Activated T-cell treated with anti-CD3 and anti-CD28 coated beads, Interleukin-2, amount 50 U/mL, for 1 hour (primary cell): Measurements from ENCODE around the gene BANP.
"Not testable (repeated sequence)": the region's sequence is repeated elsewhere in the genome, so short reads cannot be mapped to it uniquely, and the experiment has no call there.

ENCODE experiments used
- DNase-seq: peaks from one replicate; pipeline ENCODE4 v3.0.0-alpha.2; 2020

BANP gene

DNA sequence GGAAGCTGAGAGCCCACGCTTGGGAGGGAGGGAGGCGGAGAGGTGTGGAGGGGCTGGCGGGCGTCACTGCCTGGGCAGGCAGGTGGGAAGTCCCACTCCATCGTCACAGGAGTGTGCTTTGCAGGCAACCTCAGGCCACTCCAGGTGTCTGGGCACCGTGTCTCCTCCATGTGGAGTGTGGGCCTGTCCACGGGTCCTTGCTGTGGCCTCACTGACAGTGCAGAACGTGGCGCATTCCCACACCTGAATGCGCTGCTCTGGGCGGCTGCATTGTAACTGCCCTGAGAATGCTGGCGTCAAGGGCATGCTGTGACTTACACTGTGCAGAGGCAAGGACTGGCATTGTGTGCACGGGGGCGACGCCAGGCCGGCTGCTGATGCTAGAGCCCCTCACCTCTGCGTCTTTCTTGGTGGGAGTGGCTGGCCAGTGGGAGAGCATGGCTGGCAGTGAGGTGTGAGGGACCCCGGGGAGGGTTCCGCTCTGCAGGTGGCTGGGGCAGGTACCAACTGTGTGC, 66.4 kb downstream of the BANP start:
- DNase-seq = no peak

DNA sequence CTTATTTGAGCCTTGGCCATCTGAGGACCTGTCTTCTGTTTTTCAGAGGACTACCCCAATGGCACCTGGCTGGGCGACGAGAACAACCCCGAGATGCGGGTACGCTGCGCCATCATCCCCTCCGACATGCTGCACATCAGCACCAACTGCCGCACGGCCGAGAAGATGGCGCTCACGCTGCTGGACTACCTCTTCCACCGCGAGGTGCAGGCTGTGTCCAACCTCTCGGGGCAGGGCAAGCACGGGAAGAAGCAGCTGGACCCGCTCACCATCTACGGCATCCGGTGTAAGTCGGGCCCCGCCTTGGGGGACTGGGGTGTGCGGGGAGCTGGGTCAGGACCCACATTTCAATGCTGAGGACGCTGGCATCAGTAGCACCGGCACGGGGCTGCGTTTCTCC, 67.1 kb downstream of the BANP start:
- not testable (repeated sequence) for DNase-seq

DNA sequence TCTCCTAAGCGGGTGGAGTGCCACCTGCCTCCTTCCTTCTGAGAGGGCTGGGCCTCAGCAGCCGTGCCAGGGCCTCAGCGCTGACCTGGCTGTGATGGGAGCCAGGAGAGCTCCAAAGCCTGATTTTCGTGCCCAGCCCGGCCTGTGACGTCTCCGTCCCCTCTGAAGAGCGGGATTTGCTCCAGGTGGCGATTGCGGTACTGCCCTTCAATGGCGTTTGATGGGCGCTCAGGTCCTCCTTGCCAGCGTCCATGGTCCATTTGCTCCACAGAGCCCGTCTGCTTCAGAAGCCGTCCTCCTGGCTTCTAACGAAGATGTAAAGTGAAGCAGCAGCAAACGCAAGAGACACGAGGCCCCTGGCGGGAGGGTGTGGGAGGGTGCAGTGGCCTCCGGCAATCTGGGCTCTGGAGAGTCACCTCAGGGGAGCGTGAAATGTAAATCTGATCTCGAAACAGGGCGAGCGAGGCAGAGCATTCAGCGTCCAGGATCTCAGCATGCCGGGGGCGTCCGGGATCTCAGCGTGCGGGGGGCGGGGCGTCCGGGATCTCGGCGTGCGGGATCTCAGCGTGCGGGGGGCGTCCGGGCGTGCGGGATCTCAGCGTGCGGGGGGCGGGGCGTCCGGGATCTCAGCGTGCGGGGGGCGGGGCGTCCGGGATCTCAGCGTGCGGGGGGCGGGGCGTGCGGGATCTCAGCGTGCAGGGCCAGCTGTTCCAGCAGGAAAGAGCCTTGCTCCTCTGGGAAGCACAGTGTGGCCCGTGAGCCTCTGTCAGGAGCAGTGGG, 68.0 kb downstream of the BANP start:
- not testable (repeated sequence) for DNase-seq

DNA sequence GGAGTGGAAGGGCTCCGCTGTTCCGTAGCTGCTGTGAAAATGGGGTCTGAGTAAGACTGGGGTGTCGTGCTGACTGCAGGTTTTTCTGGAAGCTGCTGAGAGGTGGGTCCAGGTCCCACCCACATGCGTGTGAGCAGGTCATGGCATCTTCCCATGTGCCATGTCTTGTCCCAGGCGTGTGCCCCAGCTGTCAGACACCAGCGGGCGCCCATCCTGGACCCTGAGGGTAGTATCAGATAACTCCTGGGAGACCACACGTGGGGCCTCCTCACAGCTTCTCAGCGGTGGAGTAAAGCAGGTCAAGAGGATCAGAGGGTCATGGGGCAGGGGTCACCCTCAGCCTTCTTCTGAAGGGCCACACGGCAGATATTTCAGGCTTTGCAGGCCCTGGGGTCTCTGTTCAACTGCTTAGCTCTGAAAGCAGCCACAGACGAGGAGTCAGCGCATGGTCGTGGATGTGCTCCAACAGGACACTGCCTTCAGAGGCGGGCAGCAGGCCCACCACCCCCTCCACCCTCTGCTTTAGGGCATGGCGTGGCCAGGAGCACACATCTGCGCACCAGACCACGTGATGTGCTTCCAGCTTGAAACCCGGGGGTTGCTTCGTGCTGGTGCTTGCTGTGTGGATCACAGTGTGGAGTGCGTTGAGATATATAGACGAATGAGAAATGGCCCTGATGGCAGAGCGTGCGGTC, 68.7 kb downstream of the BANP start:
- no peak for DNase-seq

DNA sequence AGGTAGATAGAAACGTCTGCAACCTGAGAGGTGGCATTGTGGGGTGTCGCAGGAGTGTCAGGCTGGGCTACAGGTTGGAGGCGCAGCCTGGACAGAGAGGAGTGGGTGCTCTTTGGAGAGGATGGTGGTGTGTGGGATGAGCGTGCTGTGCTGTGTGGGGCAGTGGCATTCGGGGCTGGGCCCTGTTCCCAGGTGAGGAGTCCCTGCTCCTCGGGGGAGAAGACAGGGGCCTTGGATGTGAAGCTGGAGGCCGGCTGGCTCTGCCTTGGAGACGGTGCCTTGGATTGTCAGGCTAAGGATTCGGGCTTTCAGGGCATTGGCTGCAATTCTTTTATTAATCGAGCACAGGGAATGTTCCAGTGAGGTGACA, 69.3 kb downstream of the BANP start:
- DNase-seq = no peak

DNA sequence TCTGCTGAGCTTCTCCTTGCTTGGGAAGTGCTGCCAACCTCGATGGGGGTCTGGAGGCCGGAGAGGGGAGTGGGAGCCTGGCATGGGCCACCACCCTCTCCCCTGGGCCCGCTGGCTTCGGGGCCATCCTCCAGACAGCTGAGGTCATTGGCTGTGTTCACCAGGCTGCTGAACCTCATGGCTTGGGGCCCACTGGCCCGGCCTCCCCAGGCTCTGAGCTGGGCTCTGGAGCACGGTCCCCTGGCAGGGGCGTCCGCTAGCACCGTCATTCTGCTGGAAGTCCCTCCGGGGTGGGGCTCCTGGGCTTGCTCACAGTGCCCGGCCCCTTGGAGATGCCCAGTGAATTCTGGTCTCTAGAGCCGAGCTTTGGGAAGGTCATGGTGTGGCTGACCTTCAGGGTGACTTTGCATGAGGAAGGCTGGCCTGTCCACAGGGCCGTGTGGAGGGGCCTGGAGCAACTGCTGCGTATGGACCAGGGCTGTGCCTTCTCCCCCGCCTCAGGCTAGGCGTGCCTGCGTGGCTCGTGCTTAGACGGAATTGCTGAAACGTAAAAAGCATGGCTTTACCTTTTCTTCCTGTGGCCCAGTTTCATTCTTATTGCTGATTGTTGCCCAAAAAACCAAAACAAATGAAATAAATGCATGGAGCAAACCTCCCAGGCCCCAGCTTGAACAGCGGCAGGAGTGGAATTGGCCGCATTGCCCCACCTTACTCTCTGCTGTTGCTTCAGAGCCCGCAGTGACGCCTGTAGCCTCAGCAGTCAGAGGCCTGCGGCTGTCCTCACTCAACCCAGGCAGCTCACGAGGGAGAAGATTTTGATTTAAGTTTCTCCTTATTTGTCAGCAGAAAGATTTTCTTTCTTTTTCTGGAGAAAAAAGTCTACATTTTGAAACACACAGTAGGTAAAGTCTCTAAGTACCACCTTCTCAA, 70.1 kb downstream of the BANP start:
- not testable (repeated sequence) for DNase-seq

DNA sequence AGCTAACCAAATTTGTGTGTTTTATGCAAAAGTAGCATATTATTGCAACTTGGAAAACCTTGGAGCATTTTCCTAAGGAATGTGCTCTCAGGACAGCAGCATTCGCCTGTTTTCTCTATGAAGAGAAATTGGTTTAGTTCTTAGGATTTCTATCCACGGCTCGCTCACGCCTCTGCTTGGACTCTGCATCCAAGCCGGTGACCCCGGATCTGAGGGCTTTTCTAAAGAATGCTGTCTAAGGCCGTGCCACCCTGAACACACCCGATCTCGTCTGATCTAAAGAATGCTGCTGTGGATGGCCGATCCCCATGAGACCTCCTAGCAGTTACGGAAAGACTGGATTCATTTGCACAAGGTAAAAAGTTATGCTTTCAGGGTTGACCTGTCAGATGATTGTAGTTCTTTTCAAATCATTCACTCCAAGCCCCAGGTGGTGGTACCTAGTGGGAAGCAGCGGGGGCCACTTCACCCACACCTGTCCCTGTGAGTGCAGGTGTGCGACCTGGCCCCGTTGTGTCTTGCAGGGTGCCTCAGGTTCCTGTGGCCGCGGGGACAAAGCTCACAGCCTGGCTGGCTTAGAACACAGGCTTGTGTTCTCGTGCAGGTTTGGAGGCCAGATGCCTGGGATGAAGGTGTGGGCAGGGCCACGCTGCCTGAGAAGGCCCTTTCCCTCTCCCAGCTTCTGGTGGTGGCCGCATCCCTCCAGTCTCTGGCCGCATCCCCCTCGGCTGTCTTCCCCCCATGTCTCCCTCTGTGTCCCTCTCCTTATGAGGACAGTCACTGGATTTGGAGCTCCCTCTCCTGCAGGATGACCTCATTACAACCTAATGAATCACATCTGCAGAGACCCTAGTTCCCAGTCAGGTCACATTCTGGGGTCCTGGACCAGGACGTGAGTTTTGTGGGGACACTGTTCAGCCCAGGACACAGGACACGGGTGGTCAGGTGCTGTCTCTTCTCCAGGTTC, 71.1 kb downstream of the BANP start:
- DNase-seq = no peak

DNA sequence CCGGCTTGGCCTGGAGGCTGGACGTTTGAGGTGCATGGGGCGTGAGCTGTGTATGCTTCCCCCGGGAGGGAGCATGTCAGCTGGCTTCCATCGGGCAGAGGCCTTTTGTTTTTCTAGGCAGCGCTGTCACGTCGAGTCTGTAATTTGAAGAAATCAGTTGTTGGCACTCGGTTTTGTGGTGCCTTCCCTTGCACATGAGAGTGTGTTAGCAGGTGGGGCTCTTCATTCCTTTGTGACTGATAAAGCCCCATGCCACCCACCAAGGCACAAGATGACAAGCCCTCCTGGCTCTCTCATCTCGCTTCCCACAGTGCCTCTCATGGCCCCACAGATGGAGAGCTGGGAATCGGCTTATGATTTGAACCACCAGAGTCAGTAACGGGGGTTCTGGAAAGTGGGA, 72.1 kb downstream of the BANP start:
- DNase-seq = no peak

DNA sequence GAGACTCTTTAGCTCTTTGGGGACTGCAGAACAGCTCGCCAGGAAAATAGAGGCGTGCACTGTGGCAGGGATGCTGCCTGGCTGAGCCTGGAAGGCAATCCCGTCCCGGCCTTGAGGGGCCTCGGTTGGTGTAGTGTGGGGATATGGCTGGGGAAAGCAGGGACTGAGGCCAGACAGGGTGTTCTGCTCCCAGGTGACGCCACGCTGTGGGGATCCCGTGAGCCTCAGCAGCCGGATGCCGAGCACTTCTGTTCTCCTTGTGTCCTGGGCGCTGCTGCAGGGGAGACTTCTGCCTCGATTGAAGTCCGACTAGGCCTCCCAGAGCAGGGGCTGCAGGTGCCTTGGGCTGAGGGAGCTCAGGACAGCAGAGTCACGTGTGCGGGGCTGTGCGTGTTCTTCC, 72.6 kb downstream of the BANP start:
- no peak for DNase-seq

DNA sequence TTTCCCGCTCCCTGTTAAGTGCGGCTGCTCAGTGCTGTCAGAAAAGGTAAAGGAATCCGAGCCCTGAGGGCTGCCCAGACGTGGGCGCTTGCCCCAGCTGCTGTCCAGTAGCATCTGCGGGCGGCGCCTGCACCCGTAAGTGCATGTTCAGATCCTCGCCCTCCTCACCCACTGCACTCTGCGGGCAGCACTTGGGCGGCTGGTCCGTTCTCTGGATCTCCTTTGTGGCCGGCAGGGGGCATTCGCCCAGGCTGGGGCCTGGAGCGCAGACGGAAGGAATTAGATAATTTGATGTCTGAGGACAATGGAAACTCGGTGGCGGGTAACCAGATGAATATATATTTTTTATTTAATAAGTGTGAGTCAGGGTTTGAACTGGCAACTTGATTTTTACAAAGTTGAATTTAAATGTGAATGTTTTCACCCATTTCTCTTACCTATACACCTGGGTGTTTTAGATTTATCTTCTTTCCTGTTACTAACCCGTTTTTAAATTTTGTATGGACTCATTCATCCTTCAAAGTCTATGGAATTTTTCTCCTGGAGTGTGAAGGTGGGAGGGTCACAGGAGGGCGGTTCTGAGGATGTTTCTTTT, 73.4 kb downstream of the BANP start:
- DNase-seq = not testable (repeated sequence)

DNA sequence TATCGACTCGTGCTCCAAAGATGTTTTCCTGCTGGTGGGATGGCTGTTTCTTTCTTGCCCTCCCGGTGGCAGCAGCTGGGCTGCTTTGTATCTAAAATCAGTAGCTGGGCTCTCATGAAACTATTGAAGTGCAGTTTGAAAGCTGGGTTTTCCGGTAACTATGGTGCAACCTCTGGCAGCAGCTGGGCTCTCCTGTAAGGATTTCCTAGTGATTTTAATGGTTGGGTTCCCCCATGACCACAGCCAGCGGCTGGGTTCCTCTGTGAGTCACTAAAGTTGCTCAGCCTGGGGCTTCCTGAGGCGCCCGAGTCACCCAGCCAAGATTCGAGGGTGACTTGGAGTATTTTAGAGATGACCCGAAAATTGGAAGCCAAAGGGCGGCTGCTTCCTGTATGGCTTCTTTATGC, 73.9 kb downstream of the BANP start:
- not testable (repeated sequence) for DNase-seq

DNA sequence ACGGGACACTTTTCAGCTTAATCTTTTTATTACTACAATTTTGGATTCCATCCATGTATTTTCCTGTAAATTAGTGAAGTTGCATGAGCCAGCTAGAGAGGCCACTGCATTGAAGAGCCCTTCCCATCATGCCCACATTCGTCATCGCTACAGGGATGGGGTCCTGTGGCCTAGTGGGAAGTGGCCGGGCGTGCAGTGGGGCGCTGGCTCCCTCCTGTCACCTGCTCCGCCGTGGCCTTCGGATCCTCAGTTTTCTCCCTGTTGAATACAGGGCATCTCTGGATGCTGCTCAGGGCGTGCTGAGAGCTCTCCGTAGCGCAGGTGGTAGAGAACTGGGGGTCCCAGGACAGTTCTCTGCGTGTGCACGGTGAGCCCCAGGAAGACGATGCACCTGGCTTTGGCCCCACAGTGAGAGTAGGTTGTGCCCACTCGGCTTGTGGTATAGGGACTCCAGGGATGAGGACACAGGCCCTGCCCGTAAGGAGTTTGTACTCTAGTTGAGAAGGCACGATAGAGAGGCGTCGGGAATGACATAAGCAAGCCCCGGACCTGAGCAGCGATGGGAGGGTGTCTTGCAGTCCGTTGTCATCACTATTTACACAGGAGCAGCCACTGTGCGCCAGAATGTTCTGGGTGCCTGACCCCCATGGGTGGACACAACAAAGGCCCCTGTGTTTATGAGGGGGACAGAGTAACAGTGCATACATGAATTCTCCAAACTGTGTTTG, 74.8 kb downstream of the BANP start:
- DNase-seq = not testable (repeated sequence)

DNA sequence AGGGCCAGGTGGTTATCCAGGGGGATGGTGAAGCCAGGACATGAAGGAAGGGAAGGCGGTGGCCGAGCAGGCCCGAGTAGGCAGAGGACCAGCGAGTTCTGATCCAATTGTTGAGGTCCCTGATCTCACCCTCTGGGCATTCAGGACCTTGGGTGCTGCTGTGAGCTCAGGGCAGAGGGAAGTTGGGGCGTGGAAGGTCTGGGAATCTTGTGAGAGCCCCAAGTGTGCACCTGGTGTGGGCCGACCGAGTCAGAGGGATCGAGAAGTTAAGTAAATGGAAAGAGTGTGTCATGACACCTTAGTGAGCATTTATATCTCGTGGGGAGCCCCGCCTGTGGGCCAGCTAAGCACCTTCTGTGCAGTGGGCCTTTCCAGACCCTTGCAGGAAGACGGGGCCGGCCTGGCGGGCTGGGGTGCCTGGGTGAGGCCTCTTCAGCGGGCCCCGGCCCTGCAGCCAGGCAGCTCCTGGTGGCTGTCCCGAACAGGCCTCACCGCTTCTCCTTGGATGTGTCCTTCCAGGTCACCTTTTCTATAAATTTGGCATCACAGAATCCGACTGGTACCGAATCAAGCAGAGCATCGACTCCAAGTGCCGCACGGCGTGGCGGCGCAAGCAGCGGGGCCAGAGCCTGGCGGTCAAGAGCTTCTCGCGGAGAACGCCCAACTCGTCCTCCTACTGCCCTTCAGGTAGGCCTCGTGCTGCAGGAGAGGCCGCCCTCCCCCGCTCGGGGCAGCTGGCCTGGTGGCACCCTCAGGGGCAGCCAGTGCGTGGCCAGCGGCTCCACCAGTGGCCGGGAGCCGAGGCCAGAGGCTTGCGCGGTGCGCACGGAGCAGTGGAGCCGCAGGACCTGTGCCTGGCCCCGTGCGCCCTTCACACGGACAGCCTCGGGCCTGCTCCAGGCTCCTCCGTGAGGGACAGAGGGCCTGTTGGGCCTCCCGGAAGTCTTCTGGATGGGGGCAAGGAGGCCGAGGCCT, 76.0 kb downstream of the BANP start:
- no peak for DNase-seq

DNA sequence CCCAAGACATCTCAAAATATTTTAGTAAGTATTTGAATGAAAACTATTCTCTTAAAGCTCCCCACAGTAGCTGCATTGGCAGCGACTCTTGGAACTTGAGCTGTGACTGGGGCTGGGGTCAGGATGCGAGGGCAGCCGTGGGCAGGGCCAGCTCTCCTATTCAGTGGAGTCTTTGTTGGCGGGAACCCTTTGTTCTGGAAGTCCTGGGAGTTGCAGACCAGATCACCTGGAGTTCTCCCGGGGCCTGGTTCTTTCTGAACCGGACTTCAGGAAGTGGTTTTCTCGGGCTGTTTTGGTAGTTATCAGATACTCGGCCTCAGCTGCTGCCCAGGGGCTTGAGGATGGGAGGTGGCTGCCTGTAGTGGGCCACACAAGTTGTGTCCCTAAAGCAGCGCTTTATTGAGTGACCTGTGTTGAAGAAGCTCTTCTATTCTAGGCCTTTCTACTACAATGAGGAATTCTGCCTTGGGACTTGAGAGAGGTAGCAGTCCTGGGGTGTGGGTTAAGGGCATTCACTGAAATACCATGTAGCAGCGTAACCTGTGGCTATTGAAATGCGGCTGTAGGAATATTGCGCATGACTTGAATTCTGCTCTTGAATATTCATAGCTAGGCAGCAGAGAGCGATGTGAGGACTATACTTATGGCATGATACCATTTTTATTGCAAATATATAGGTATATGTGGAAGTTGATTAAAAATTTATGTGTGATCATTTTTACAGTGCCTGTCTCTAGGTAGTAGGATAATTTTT, 77.1 kb downstream of the BANP start:
- not testable (repeated sequence) for DNase-seq

DNA sequence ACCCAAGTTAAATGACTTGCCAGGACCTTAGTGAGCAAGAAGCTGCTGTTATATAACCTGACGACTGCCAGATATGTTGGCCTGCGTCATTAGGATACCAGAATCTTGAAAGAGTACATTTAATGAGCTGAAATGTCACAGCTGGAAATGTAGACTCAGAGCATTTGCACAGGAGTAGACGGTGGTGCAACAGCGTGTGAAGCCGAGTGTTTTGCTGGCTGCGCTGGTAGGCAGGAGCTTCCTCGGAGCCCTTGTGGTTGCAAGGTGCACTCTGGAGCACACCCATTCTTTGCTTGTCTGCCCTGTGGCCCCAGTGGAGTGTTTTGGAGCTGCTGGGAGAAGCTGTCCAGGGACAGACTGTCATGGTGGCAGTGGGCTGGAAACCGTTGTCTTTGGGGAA, 79.3 kb downstream of the BANP start:
- DNase-seq = no peak

DNA sequence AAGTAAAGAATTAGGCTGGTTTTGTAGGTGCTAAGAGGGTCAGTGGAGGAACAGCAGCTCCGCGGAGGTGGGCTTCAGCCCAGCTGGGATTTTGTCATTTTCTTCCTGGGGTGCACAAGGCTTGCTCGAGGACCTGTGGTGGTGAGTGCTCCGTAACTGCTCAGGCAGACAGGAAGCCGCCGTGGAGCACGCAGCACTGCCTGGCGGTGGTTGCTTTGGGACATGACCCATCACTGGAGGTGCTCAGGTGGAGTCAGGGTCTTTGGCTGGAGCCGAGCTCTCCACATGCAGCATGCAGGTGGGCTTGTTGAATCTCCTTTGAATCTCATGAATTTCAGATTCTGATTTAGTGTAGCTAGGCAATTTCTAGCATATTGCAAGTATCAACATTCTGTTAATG, 79.7 kb downstream of the BANP start:
- DNase-seq = not testable (repeated sequence)

DNA sequence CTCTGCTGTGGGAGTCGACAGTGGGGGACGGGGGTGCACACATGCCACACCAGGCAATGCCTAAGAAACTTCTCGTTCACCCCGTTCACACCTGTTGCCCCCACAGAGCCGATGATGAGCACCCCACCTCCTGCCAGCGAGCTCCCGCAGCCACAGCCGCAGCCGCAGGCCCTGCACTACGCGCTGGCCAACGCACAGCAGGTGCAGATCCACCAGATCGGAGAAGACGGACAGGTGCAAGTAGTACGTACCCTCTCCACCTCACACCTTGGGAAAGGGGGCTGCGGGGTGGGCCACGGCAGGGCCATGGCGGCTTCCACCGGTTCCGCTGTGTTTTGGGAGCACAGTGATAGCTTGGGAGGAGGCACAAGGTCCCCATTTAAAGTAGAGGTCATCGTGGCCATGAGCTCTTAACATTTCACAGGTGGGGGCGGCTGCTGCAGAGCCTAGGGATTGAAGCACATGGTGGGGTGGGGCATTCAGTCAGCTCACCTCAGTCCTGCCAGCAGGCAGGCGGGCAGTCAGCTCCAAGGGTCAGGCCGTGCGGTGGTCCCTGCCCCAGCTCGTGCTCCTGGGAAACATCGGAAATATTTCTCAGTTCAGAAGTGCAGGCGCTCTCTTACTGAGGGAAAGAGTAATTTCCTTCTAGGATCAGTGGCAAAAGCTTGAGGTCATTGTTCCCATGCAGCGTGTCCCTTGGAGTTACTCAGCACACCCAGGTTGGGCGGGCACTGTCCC, 81.9 kb downstream of the BANP start:
- DNase-seq = not testable (repeated sequence)

DNA sequence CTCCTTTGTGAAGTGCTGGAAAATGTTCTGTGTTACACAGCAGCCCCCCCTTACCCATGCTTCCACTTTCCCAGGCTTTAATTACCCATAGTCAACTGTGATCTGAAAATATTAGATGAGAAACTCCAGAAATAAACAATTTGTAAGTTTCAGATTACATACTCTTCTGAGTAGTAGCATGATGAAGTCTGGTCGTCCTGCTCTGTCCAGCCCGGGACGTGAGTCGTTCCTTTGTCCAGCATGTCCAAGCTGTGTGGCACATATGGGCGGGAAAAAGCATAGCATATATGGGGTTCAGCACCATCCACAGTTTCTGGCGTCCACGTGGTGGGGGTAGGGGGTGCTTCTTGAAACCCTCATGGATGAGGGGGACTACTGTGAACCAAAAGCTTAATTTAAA, 83.5 kb downstream of the BANP start:
- DNase-seq = no peak
